H9 (cell line): ENCODE results near the gene PAX3. TPM values are rescaled to one million over a fixed set of nuclear protein-coding genes. Genes with fewer than 3 reads are reported as not detected.

Experiments used
- DNase-seq: peaks from one replicate; pipeline ENCODE4 v3.0.0-alpha.2; 2017
- H2AFZ ChIP-seq: one replicate; pipeline ENCODE4 v1.6.1; 2013; ENCODE audit warnings: mild to moderate bottlenecking, low read length, control low read depth, moderate library complexity
- H2AK5ac ChIP-seq: 2 replicates; pipeline ENCODE4 v1.6.1; 2013; ENCODE audit warnings: low read length, control low read depth, mixed read lengths; ENCODE audit not compliant: insufficient read length
- H2BK120ac ChIP-seq: one replicate; pipeline ENCODE4 v1.6.1; 2013; ENCODE audit warnings: low read depth, mild to moderate bottlenecking, low read length, control low read depth, inconsistent platforms; ENCODE audit not compliant: poor library complexity, severe bottlenecking
- H2BK12ac ChIP-seq: 2 replicates; pipeline ENCODE4 v1.6.1; 2013; ENCODE audit warnings: low read length, control low read depth, mixed read lengths, low read depth; ENCODE audit not compliant: insufficient read length
- H2BK15ac ChIP-seq: 2 replicates; pipeline ENCODE4 v1.6.1; 2013; ENCODE audit warnings: low read depth, low read length, control low read depth
- H2BK20ac ChIP-seq: one replicate; pipeline ENCODE4 v1.6.1; 2013; ENCODE audit warnings: low read depth, mild to moderate bottlenecking, low read length, control low read depth, inconsistent platforms; ENCODE audit not compliant: poor library complexity, severe bottlenecking
- H2BK5ac ChIP-seq: 2 replicates; pipeline ENCODE4 v1.6.1; 2013; ENCODE audit warnings: low read length, control low read depth, mixed read lengths; ENCODE audit not compliant: insufficient read length
- H3K14ac ChIP-seq: 2 replicates; pipeline ENCODE4 v1.6.1; 2013; ENCODE audit warnings: low read length, control low read depth; ENCODE audit not compliant: insufficient read depth
- H3K18ac ChIP-seq: 2 replicates; pipeline ENCODE4 v1.6.1; 2013; ENCODE audit warnings: low read depth, mild to moderate bottlenecking, mixed read lengths, low read length, control low read depth; ENCODE audit not compliant: insufficient read length
- H3K23ac ChIP-seq: 2 replicates; pipeline ENCODE4 v1.6.1; 2013; ENCODE audit warnings: low read length, control low read depth, mixed read lengths, low read depth; ENCODE audit not compliant: insufficient read length
- H3K23me2 ChIP-seq: 2 replicates; pipeline ENCODE4 v1.6.1; 2013; ENCODE audit warnings: low read depth, mild to moderate bottlenecking, mixed read lengths, low read length, control low read depth; ENCODE audit not compliant: insufficient read length, poor library complexity, severe bottlenecking
- H3K27ac ChIP-seq: 2 replicates; pipeline ENCODE4 v1.5.1; 2013; ENCODE audit warnings: low read length, control low read depth, mixed read lengths, low read depth; ENCODE audit not compliant: insufficient read length
- H3K27me3 ChIP-seq: 2 replicates; pipeline ENCODE4 v1.6.1; 2013; ENCODE audit warnings: low read length, control low read depth, inconsistent platforms; ENCODE audit not compliant: insufficient read depth
- H3K4ac ChIP-seq: 2 replicates; pipeline ENCODE4 v1.6.1; 2013; ENCODE audit warnings: low read depth, mild to moderate bottlenecking, control low read depth, inconsistent platforms, low read length, moderate library complexity
- H3K4me1 ChIP-seq: 2 replicates; pipeline ENCODE4 v1.6.1; 2013; ENCODE audit warnings: low read length, control low read depth, inconsistent platforms; ENCODE audit not compliant: insufficient read depth
- H3K4me2 ChIP-seq: 2 replicates; pipeline ENCODE4 v1.6.1; 2013; ENCODE audit warnings: low read length, control low read depth, mixed read lengths; ENCODE audit not compliant: insufficient read length, insufficient read depth
- H3K56ac ChIP-seq: 2 replicates; pipeline ENCODE4 v1.6.1; 2013; ENCODE audit warnings: low read depth, mild to moderate bottlenecking, mixed read lengths, low read length, control low read depth; ENCODE audit not compliant: insufficient read length
- H3K79me1 ChIP-seq: 2 replicates; pipeline ENCODE4 v1.6.1; 2013; ENCODE audit warnings: low read depth, mild to moderate bottlenecking, moderate library complexity, low read length, control low read depth, inconsistent platforms; ENCODE audit not compliant: insufficient read depth, poor library complexity, severe bottlenecking
- H3K79me2 ChIP-seq: 2 replicates; pipeline ENCODE4 v1.6.1; 2013; ENCODE audit warnings: low read length, control low read depth, inconsistent platforms; ENCODE audit not compliant: insufficient read depth
- H3K9ac ChIP-seq: 2 replicates; pipeline ENCODE4 v1.6.1; 2013; ENCODE audit warnings: low read length, control low read depth, mixed read lengths; ENCODE audit not compliant: insufficient read length; ENCODE audit errors: extremely low read depth
- H3K9me3 ChIP-seq: one replicate; pipeline ENCODE4 v1.6.1; 2013; ENCODE audit warnings: low read depth, low read length, inconsistent platforms; ENCODE audit not compliant: control insufficient read depth
- H3T11ph ChIP-seq: one replicate; pipeline ENCODE4 v1.6.1; 2013; ENCODE audit warnings: mild to moderate bottlenecking, low read length, control low read depth, inconsistent platforms
- H4K20me1 ChIP-seq: one replicate; pipeline ENCODE4 v1.6.1; 2013; ENCODE audit not compliant: control insufficient read depth, insufficient read length, insufficient read depth
- H4K5ac ChIP-seq: 2 replicates; pipeline ENCODE4 v1.6.1; 2013; ENCODE audit warnings: low read depth, mild to moderate bottlenecking, mixed read lengths, low read length, control low read depth; ENCODE audit not compliant: insufficient read length
- H4K8ac ChIP-seq: replicated peaks from 2 replicates; pipeline ENCODE4 v1.6.1; 2013; ENCODE audit warnings: low read length, control low read depth, mixed read lengths, low read depth; ENCODE audit not compliant: insufficient read length
- H4K91ac ChIP-seq: 2 replicates; pipeline ENCODE4 v1.6.1; 2013; ENCODE audit warnings: low read depth, mild to moderate bottlenecking, moderate library complexity, mixed read lengths, low read length, control low read depth; ENCODE audit not compliant: insufficient read length
- H3K27ac Mint-ChIP-seq, 3 experiments: 2 replicates in 2 of 3; 3 replicates in 1 of 3; pipeline ENCODE4 v1.8.0; 2020 to 2021; ENCODE audit warnings: mixed read lengths in 3 of 3, mild to moderate bottlenecking in 1 of 3, moderate library complexity in 1 of 3
- H3K27me3 Mint-ChIP-seq: 2 replicates; pipeline ENCODE4 v1.8.0; 2021; ENCODE audit warnings: low read depth, mild to moderate bottlenecking, moderate library complexity, mixed read lengths
- H3K36me3 Mint-ChIP-seq, 3 experiments: 2 replicates in 2 of 3; 3 replicates in 1 of 3; pipeline ENCODE4 v1.8.0; 2020 to 2021; ENCODE audit warnings: low read depth in 3 of 3, mixed read lengths in 3 of 3; ENCODE audit not compliant: insufficient read depth in 1 of 3
- H3K4me1 Mint-ChIP-seq, 2 experiments: 2 replicates each; pipeline ENCODE4 v1.8.0; 2020; ENCODE audit warnings: mixed read lengths in 2 of 2
- H3K4me3 Mint-ChIP-seq, 2 experiments: 2 replicates in 1 of 2; 3 replicates in 1 of 2; pipeline ENCODE4 v1.8.0; 2020 to 2021; ENCODE audit warnings: mild to moderate bottlenecking in 2 of 2, mixed read lengths in 2 of 2, moderate library complexity in 1 of 2
- H3K9me3 Mint-ChIP-seq, 2 experiments: 2 replicates in 1 of 2; 3 replicates in 1 of 2; pipeline ENCODE4 v1.8.0; 2020; ENCODE audit warnings: mild to moderate bottlenecking in 2 of 2, mixed read lengths in 2 of 2, moderate library complexity in 1 of 2
- WGBS: extraction: QIAGEN DNeasy Blood & Tissue Kit; methylation state at CpG from one replicate; pipeline ENCODE4 v1.1.7; 2013; ENCODE audit warnings: missing lambda C conversion rate, low lambda C conversion rate, mixed read lengths; ENCODE audit not compliant: insufficient read length; ENCODE audit errors: extremely low coverage; 5-methylcytosine and 5-hydroxymethylcytosine counted together
- total RNA-seq: library from RNA; stranded (reverse); gene quantifications from 2 replicates; pipeline ENCODE4 v1.2.1, GENCODE V29; 2021
- TF ChIP-seq, protein P1 (sequence below): fragments of 200-600 bp; sonication (generic); conservative IDR thresholded peaks from 3 replicates; pipeline ENCODE4 v1.8.0; 2021; ENCODE audit warnings: antibody characterized with exemption, mild to moderate bottlenecking

The PAX3 gene
- total RNA-seq, 1 experiment from 2014 or later, result not detected

DNA sequence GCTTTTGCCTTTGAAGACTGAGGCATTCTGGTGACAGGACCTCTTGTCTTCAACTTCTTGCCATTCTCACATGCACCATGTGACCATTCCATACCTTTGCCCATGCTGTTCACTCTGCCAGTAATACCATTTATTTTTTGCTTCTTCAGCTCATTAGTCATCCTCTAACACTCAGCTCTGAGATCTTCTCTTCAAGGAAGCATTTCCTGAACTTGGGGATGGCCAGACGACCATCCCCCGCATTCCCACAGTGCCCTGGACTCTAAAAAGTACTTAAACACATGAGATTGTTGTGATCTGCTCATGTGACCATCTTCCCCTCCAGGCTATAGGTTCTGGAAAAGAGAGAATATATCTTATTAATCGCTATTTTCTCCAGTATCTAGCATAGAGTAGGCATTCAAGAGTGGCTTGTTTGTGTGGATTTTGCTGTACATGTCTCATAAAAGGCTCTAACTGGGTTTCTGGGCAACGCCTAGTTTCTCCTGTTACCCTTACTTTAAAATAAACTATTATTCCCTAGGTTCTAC is 33.9 kb downstream of the PAX3 start:
- H4K91ac ChIP-seq, result no peak overlapping the region
- no CpG with 5 or more reads among the region's 4 CpGs for WGBS
- no peak overlapping the region for H3T11ph ChIP-seq
- H3K9me3 ChIP-seq, result no peaks in the 10 kb centered on the region
- no peak overlapping the region for H3K23ac ChIP-seq
- H3K4me2 ChIP-seq, result no peak overlapping the region
- H3K27ac Mint-ChIP-seq, result no peak overlapping the region
- peaks cover 1% of the 10 kb centered on the region; the same call in 1 of the 2 replicates for H3K4me1 ChIP-seq
- no peak overlapping the region for H3K4ac ChIP-seq
- no peak overlapping the region for H4K5ac ChIP-seq
- no peaks in the 10 kb centered on the region for H3K27me3 ChIP-seq
- H3K36me3 Mint-ChIP-seq, result peaks cover 0 to 5% (median 4%) of the 10 kb centered on the region in 3 experiments; a peak in 3 of 7 replicates
- no peak for DNase-seq
- H3K14ac ChIP-seq, result no peak overlapping the region
- no peak overlapping the region for H3K9ac ChIP-seq
- H2BK5ac ChIP-seq, result no peak overlapping the region
- no peaks in the 10 kb centered on the region for H4K20me1 ChIP-seq
- no peak overlapping the region for H2AK5ac ChIP-seq
- TF ChIP-seq, protein P1, sequence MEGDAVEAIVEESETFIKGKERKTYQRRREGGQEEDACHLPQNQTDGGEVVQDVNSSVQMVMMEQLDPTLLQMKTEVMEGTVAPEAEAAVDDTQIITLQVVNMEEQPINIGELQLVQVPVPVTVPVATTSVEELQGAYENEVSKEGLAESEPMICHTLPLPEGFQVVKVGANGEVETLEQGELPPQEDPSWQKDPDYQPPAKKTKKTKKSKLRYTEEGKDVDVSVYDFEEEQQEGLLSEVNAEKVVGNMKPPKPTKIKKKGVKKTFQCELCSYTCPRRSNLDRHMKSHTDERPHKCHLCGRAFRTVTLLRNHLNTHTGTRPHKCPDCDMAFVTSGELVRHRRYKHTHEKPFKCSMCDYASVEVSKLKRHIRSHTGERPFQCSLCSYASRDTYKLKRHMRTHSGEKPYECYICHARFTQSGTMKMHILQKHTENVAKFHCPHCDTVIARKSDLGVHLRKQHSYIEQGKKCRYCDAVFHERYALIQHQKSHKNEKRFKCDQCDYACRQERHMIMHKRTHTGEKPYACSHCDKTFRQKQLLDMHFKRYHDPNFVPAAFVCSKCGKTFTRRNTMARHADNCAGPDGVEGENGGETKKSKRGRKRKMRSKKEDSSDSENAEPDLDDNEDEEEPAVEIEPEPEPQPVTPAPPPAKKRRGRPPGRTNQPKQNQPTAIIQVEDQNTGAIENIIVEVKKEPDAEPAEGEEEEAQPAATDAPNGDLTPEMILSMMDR, result no peak
- H2BK12ac ChIP-seq, result no peak overlapping the region
- H3K27ac ChIP-seq, result no peak overlapping the region
- no peaks in the 10 kb centered on the region for H3K79me2 ChIP-seq
- peaks cover 17 to 21% of the 10 kb centered on the region in 2 experiments for H3K4me1 Mint-ChIP-seq
- H2AFZ ChIP-seq, result no peak overlapping the region
- no peak overlapping the region for H2BK20ac ChIP-seq
- H3K9me3 Mint-ChIP-seq, result peaks cover 3 to 6% of the 10 kb centered on the region in 2 experiments; a peak in 1 of 5 replicates
- H4K8ac ChIP-seq, result no peak overlapping the region
- H3K27me3 Mint-ChIP-seq, result peaks cover 52% of the 10 kb centered on the region
- H2BK120ac ChIP-seq, result no peak overlapping the region
- no peaks in the 10 kb centered on the region for H3K23me2 ChIP-seq
- no peak overlapping the region for H3K56ac ChIP-seq
- no peaks in the 10 kb centered on the region for H3K79me1 ChIP-seq
- no peak overlapping the region for H3K18ac ChIP-seq
- no peak overlapping the region for H3K4me3 Mint-ChIP-seq
- H2BK15ac ChIP-seq, result no peak overlapping the region
